Skeletal muscle cell (primary cell): ENCODE data around the gene SHROOM4.
A peak's percentile ranks its signal among the peaks of the same experiment; 100 is the strongest.

Experiments
- DNase-seq: peaks from one replicate; pipeline ENCODE4 v3.0.0-alpha.2; 2010; ENCODE audit warnings: low read depth
- H3K4me3 ChIP-seq: 2 replicates; pipeline ENCODE4 v1.5.1; 2011; ENCODE audit warnings: low read depth, mild to moderate bottlenecking, control low read depth, low read length, moderate library complexity

Gene SHROOM4

DNA sequence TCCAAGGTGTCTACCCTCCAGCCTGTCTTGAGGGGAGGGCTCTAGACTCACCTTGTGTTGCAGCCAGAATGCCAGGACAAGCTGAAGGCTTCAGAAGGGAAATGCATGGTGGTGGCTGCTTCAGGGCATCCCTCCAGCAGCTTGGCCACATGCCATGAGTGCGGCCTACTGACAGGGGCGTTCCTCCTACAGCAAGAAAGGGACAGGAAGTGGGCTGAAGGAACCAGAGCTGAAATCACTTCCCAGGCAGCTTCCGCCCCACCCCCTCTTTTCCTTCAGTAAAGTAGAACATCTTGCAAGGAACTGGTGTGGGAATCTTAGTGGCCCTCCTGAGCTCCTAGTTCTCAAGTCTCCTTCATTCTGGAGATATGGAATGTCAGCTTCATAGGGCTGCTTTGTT, 175.9 kb downstream of the SHROOM4 start:
- DNase-seq: peak; percentile 5
- no peak overlapping the region for H3K4me3 ChIP-seq

DNA sequence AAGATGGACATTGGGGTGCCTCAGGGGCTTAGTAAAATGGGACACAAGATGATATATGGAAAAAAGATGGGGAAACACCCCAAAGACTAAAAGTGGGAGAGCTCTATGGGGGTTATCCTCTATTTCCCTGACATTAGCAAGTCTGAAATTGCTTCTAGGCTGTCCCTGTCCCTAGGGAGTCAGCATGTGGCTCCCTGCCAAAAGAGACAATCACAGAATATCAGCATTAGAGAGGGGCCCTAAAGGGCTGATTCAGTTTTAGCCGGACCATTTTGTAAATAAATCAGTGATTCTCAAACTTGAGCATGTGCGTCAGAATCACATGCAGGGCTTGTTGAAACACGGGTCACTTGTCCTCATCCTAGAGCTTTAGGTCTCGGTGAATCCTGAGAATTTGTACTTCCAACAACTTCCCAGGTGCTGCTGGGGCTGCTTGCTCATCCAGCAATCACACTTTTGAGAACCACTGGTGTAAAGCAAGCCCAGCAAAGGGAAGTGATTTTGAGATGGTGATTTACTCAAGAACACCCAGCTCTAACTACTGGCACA, 178.1 kb downstream of the SHROOM4 start:
- H3K4me3 ChIP-seq: no peak overlapping the region
- no peak for DNase-seq

DNA sequence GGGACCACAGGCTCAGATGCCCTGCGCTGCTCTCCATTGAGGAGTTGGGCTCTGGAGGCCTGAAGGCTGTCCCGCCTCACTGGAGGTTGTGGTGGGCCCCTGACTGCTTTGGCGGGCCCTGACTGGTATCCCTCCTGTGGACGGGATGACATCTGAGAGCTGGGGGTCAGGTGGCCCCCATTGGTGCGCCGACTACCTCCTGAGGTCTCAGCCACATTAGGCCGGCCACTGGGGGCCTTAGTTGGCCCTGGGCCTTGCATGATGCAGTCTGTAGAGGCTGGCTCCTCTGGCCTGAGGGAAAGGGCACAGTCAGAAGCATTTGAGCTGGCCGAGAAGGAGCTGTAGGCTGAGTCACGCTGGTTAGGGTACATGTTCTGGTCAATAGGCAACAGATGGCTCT, 178.8 kb downstream of the SHROOM4 start:
- no peak for DNase-seq
- no peak overlapping the region for H3K4me3 ChIP-seq

DNA sequence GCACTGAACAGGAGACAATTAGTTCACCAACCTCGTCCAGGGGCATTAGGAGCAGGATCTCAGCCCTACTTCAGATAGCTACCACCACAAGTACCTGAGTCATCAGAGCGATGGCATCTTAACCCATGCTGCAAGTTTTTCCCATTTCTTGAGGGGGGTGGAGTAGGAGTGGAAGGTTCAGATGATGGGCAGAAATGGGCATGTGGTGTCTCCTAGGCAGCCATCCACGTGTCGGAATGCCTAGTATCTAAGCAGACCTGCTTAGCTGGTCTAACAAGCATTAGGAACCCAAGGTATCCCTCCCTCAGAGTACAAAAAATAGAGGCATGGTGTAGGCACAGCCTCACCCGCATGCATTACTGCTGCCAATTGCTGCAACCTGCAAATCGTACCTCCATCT, 184.2 kb downstream of the SHROOM4 start:
- H3K4me3 ChIP-seq: no peak overlapping the region
- no peak for DNase-seq

DNA sequence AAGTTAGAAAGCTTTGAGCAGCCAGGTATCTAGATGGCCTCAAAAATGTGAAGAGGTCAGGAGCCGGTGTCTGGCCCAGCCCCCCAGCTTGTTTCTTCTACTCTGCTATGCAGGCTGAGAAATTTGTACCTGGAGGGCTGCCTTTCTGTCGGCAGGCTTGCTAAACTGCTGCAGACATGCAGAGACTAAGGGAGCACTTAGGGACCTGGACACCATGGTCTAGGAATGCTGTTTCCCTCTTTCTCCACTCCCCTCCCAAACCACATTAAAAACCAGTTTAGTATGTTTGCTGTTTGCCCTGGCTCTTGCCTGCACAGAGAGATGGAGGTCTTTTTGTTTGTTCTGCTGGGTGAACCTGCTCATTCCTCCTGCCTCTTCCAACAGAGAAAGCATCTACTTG, 186.3 kb downstream of the SHROOM4 start:
- H3K4me3 ChIP-seq: no peak overlapping the region
- no peak for DNase-seq

DNA sequence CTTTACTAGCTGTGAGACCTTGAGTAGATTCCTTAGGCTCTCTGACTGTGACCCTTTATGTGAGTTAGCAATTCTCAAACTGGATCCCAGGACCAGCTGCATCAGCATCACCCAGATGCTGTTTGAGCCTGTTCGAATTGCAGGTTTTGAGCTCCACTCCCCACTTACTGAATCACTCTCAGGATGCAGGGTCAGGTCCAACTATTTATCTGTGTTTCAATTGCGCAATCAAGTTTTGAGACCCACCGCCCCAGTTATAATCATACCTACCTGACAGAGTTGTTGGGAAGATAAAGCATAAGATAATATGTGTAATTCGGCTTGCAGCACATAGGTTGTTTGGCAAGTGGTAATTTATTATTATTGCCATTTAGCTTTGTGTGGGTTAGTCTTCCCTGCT, 187.6 kb downstream of the SHROOM4 start:
- no peak overlapping the region for H3K4me3 ChIP-seq
- DNase-seq: no peak

DNA sequence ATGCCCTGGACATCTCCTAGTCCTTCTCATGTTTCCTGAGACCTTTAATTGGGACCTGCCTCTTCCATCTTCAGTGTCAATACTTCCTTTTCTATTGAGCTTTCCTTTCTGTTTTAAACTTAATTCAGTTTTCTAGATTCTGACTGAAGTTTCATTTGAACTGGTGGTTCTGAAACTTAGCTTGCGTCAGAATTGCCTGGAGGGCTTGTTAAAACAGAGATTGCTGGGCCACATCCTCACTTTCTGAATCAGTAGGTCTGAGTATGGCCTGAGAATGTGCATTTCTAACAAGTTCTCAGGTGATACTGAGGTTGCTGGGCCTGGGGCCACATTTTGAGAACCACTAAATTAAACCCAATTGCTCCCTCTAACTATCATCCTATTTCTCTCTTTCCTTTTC, 191.2 kb downstream of the SHROOM4 start:
- no peak overlapping the region for H3K4me3 ChIP-seq
- DNase-seq: no peak

DNA sequence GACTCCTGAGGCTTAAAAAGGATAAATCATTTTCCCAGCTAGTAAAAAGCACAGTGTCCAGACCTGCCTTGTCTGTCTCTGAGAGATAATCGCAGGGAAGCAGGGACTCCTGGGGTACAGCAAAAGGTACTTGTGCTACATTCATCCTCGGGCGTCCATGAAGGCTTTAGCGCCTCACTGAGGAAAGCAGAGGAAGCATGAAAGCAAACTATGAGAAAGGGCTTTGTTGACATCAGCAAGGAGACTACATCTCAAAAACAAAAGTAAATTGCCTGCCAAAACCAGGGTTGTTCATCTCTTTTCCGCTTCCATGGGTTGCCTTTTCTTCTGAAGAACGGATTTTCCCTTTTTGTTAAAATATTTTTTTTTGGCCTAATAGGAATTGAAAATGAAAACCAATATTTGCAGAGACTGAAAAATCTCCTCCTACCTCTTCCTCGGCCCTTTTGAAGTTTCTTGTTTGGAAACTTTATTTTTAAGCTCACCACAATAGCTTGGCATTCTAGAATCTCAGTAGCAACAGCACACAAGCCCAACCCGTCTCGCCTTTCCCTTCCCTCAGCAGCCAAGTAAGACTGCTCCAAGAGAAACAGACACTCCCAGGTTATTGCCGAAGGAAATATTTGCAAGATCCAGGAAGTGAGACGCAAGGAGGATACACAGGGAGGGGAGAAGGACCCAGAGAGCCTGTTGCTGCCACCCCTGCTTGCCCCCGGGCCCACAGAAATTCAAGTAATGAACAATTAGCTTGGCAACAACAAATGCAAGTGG, 195.0 kb downstream of the SHROOM4 start:
- H3K4me3 ChIP-seq: no peak overlapping the region

DNA sequence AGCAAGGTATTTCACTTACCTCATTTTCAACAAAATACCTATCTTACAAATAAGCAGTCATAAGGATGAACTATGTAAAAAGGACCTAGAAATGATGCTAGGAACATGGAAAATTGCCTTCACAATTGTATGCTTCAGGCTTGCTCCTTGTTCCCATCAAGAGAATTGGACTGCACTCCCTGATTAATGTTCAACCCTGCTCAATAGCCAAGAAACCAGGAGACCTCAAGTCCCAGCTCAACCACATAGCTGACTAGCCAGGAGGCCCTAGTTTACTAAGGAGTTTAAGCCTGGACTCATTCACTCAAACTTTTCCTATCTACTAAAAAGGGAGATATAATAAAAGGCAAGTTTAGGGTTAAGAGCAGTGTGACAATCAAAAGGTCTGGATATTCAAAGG, 196.8 kb downstream of the SHROOM4 start:
- no peak overlapping the region for H3K4me3 ChIP-seq
- no peak for DNase-seq

More for the DNA sequence above, 195.0 kb downstream of the SHROOM4 start:
- no peak for DNase-seq

DNA sequence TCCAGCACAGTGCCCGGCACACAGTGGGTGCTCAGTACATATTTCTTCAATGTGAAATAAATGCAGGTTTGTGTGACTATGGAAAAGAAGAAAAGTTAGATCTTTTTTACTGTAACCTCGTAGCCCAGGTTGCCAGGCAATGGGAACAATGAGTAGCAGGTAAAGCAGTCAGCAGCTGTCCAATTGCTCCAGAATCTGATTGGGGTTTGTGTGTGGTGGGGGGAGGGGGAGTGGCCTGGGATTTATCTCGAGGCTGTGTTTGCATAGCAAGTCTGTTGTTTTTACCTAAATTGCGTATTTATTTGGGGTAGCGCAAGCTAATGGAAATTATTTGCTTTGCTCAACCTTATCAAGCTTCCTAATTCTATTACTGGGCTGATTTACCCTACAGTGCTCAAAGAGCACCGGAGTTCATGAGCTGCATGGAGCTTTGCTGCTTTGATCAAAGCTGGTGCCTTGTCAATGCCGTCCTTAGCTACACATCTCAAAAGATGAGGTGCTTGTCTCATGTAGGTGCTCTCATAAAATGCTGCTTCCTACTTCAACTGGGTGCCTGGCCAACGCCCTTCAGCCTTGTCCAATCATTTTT, 198.3 kb downstream of the SHROOM4 start:
- DNase-seq: no peak
- no peak overlapping the region for H3K4me3 ChIP-seq

DNA sequence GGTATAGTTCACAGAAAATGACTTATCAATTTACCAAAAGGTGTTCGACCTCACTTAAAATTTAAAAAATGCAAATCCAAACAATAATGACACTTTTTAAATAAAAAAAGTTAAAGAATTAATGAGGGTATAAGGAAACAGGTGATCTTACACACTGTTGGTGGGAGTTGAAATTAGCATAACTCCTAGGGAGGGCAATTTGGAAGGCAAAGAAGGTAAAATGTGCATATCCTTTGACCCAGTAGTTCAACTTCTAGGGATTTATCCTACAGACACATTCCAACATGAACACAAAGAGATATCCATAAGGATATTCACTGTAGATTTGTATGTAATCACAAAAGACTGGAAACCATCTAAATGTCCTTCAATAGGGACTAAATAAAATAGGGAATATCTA, 199.5 kb downstream of the SHROOM4 start:
- no peak for DNase-seq
- H3K4me3 ChIP-seq: no peak overlapping the region

DNA sequence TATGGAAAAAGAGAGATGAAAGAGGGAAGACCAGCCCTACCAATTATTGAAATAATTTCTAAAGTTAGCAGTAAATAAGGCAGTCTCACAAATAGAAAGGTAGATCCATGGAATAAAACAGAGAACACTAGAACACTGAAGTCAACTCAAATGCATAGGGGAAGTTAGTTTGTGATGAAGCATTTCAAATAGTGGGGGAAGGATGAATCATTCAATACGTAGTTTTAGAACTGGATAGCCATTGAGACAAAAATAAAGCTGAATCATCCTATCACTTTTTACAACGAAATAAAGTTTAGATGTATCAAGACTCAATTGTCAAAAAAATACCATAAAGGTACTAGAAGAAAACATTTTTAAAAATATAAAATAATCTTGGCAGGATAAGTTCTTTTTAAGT, 200.1 kb downstream of the SHROOM4 start:
- no peak overlapping the region for H3K4me3 ChIP-seq

DNA sequence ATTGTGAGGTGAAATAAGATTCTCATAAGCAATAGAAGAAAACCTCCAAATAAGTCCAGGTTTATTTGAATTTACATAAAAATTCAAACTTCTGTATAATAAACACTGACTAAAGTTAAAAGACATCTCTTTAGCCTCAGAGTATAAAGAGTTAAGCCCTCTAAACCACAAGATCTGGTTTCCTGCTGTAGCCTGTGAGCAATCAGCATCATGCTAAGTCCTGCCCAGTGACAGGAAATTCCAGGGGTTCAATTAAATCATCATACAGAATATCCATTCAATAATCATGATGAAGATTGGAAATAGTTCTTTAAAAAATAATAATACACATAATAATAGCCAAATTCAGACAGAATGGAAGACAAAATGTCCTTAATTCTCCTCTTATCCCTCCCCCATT, 204.2 kb downstream of the SHROOM4 start:
- no peak for DNase-seq
- no peak overlapping the region for H3K4me3 ChIP-seq

More for the DNA sequence above, 200.1 kb downstream of the SHROOM4 start:
- no peak for DNase-seq

DNA sequence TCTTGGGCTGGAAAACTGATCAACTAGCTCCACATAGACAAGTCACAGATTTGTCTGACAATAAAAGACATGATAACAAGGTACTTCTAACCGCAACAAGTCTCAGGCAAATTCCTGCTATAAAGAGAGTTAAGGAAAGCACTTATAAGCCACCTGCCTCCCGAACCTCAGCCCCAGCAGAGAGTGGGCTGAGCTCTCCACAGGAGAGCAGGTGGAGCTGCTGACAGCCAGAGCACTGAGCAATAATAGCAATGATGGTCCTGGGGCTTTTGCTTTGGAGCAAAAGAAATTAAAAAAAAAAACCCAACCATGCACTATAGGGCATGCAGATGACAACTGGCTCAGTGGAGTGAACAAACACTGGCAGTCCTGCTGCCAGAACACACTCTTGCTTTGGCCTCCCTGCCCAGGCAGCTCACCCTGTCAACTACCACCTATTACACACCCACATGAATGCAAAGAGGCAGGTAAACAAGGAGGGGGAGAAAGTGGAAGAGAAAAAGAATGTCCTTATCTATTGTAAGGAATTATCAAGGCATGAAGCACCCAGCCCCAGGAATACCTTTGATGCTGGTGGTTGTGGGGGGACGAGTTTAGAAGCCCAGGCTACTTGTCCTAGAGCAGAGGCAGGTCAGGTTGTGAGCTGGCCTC, 207.6 kb downstream of the SHROOM4 start:
- DNase-seq: no peak
- H3K4me3 ChIP-seq: no peak overlapping the region

DNA sequence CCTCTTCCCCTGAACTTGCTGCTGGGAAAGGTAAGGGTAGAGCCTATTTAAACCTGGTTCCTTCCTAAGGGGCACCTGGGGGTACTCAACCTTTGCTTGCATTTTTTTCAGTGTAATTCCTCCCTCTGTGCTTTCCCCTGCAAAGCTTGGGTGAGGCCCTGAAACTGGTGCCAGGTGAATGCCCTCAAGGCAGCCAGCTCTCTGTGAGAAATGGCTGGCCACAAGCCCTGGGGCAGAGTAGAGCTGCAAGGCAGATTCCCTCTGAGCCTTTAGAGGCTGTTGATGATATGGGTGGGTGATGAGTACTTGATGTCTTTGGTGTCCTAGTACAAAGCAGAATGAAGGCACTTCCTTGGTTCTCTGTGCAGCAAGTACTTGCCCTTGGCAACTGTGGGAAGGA, 217.9 kb downstream of the SHROOM4 start:
- no peak for DNase-seq
- H3K4me3 ChIP-seq: no peak overlapping the region

DNA sequence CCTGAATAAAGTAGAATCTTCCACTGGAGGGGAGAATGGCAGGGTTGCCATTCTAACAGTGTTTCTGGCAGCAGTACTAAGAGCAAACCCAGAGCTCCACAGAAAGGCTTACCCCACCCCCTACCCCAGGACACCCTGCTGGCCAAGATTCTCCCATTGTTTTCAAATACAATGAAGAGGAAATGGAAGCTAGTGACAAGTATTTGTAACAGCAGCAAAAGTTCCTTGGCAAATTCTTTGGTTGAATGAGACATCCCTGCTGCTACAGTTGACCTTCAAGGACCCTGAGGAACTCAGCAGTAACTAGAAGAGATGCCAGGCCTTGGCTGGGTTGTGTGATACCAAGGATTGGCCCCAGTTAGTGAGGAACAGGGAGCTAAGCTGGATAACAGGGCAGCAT, 219.2 kb downstream of the SHROOM4 start:
- H3K4me3 ChIP-seq: no peak overlapping the region
- no peak for DNase-seq

DNA sequence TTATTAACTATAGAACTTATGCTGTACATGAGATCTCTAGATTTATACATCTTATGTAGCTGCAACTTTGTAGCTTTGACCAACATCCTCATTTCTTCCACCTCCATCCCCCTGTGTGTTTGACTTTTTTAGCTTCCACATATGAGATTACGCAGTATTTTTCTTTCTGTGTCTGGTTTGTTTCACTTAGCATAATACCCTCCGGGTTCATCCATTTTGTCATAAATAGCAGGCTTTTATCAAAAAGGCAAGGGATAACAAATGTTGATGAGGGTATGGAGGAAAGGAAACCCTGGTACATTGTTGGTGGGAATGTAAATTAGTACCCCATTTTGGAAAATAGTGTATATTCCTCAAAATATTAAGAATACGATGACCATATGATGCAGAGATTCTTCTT, 227.0 kb downstream of the SHROOM4 start:
- H3K4me3 ChIP-seq: no peak overlapping the region
- DNase-seq: no peak

DNA sequence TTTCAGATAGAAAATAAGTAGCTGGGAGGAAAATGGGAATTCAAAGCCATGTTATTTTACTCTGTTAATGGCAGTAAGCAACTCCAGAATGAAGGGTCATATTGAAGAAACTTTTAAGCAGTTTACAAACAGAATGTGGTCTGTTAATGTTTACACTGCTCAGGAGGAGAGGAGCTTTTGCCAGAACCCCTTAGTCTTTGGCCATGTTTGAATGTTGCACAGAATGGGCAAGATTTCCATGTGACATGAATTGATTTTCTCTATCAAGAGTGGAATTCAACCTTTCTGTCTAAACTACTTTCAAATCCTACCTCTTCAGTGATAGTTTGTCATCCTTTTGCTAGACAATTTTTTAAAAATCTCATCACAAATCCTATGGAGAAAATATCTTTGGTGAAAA, 227.6 kb downstream of the SHROOM4 start:
- H3K4me3 ChIP-seq: no peak overlapping the region
- no peak for DNase-seq

DNA sequence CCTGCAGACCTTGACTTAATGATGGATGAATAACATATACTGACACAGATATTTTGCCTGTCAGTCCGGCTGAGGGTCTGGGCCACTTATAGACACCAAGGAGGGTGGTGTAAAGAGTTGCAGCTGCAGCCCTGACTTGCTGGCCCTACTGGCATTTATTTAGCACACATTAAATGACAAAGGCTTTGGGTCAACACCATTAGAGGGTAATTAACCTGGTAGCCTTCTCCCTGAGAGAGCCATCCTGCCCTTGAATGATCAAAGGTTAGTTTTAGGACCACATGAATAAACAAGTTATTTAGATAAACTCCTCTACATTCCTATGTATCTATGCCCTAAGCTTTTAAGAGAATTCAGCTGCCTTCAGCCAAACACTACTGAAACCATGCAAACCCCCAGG, 232.6 kb downstream of the SHROOM4 start:
- no peak overlapping the region for H3K4me3 ChIP-seq
- no peak for DNase-seq

DNA sequence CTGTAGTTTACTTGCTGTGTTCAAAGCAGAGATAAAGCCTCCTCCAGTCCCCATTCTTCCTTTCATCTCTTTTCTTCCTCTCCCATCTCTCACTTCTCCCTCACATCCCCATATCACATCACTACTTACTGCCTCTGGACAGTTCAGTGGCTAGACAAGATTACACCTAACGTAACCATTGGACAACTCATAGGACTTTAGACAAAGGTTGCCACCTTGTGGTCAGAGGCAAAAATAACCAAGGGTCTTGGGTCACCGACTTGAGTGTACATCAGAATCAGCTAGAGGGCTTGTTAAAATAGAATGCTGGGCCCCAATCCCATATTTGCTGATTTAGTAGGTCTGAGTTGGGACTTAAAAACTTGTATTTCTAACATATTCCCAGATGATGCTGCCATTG, 234.0 kb downstream of the SHROOM4 start:
- peak; percentile 4 for DNase-seq
- no peak overlapping the region for H3K4me3 ChIP-seq

DNA sequence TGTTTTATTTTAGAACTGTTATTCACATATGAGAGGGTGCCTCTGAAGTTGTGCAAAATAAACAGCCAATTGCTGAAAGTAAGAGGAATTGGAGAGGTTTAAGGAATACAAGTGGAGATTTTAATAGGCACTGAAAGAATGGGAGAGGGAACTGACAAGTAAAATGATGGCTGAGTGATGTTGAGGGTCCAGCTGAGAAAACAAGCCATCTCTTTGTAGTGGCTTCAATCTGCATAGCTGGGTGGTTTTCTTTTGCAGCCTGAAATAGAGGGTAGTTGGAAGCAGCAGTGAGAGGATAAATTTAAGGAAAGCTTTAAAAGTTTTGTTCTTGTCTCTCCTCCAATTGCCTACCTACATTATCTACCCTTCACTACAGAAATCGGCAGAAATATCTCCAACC, 236.7 kb downstream of the SHROOM4 start:
- no peak overlapping the region for H3K4me3 ChIP-seq
- no peak for DNase-seq
